A549 (cell line): ENCODE measurements around the gene EFCAB14. TPM values are rescaled to one million over a fixed set of nuclear protein-coding genes. Genes with fewer than 3 reads are reported as not detected.
A peak's percentile ranks its signal among the peaks of the same experiment; 100 is the strongest.
"Not testable (repeated sequence)": the region's sequence is repeated elsewhere in the genome, so short reads cannot be mapped to it uniquely, and the experiment has no call there.

Source experiments
- ATAC-seq, 2 experiments: fragments of 200-7000 bp in 1 of 2; fragments of >200 bp in 1 of 2; cut with Nextera tagmentation in 1 of 2; cut with Tn5 transposase in 1 of 2; 3 replicates each; pipeline versions ENCODE4 v1.8.0 to v1.9.1; 2018 to 2020; ENCODE audit warnings: mild to moderate bottlenecking in 1 of 2, moderate library complexity in 1 of 2
- CTCF ChIA-PET: fragments of 300-600 bp; sonication (Branson Sonifier 250); formaldehyde crosslinking; extraction: SDS; loops from one replicate; lab custom pipeline; 2021; ENCODE audit warnings: antibody characterized with exemption, inconsistent platforms; lab: Yijun Ruan, JAX
- POLR2A ChIA-PET: fragments of 350-600 bp; formaldehyde crosslinking; extraction: SDS; loops from one replicate; lab custom pipeline; 2021; ENCODE audit warnings: antibody characterized with exemption, inconsistent platforms; lab: Yijun Ruan, JAX
- DNase-seq, 2 experiments: peaks; one replicate each; pipeline versions ENCODE4 v3.0.0 to v3.0.0-alpha.2; 2011 to 2016; ENCODE audit warnings: low read depth in 1 of 2, low spot score in 1 of 2
- FAIRE-seq: peaks from 2 replicates; lab custom pipeline; 2011; peaks lifted over from hg19 to GRCh38; lab: Jason Lieb, UNC
- H3K27ac ChIP-seq, 2 experiments: fragments of >200 bp; sonication (Bioruptor Twin); formaldehyde crosslinking; 3 replicates each; pipeline ENCODE4 v1.5.1; 2016 to 2017
- H3K4me1 ChIP-seq: fragments of >200 bp; sonication (Bioruptor Twin); formaldehyde crosslinking; 3 replicates; pipeline ENCODE4 v1.6.1; 2016
- H3K4me2 ChIP-seq: fragments of >200 bp; sonication (Bioruptor Twin); formaldehyde crosslinking; 3 replicates; pipeline ENCODE4 v1.6.1; 2016
- H3K4me3 ChIP-seq: fragments of >200 bp; sonication (Bioruptor Twin); formaldehyde crosslinking; 3 replicates; pipeline ENCODE4 v1.5.1; 2016
- H3K9me3 ChIP-seq: fragments of >200 bp; sonication (Bioruptor Twin); formaldehyde crosslinking; 3 replicates; pipeline ENCODE4 v1.6.1; 2016
- BHLHE40 ChIP-seq: IDR thresholded peaks from 2 replicates; pipeline ENCODE4 v1.6.1; 2012; ENCODE audit warnings: low read depth, low read length, inconsistent platforms
- CEBPB ChIP-seq, 2 experiments: fragments of >200 bp in 1 of 2; sonication (Bioruptor Twin) in 1 of 2; formaldehyde crosslinking in 1 of 2; IDR thresholded peaks; 2 replicates each; pipeline ENCODE4 v1.6.1; 2012 to 2016
- CTCF ChIP-seq: fragments of >200 bp; sonication (Bioruptor Twin); formaldehyde crosslinking; IDR thresholded peaks from 3 replicates; pipeline ENCODE4 v1.5.1; 2016
- EP300 ChIP-seq, 2 experiments: fragments of >200 bp; sonication (Bioruptor Twin); formaldehyde crosslinking; IDR thresholded peaks; 2 replicates in 1 of 2; 3 replicates in 1 of 2; pipeline ENCODE4 v1.6.1; 2016 to 2017
- FOXS1 ChIP-seq: fragments of 250-450 bp; sonication (Bioruptor Pico); IDR thresholded peaks from 2 replicates; pipeline ENCODE4 v1.5.0; 2020; ENCODE audit warnings: mild to moderate bottlenecking, moderate library complexity
- HMGXB4 ChIP-seq: fragments of 250-450 bp; sonication (Bioruptor Pico); IDR thresholded peaks from 2 replicates; pipeline ENCODE4 v1.5.0; 2021; ENCODE audit warnings: mild to moderate bottlenecking, moderate library complexity, borderline replicate concordance
- HOXB13 ChIP-seq: fragments of 250-450 bp; sonication (Bioruptor Pico); IDR thresholded peaks from 2 replicates; pipeline ENCODE4 v1.5.0; 2020; ENCODE audit warnings: low read depth, mild to moderate bottlenecking, moderate library complexity
- JUN ChIP-seq, 2 experiments: fragments of >200 bp; sonication (Bioruptor Twin); formaldehyde crosslinking; IDR thresholded peaks; 2 replicates in 1 of 2; 3 replicates in 1 of 2; pipeline ENCODE4 v1.6.1; 2016 to 2017
- MAFK ChIP-seq: fragments of 450-650 bp; IDR thresholded peaks from 2 replicates; pipeline ENCODE4 v1.6.1; 2014; ENCODE audit not compliant: partially characterized antibody
- RAD21 ChIP-seq, 2 experiments: fragments of >200 bp in 1 of 2; sonication (Bioruptor Twin) in 1 of 2; formaldehyde crosslinking in 1 of 2; IDR thresholded peaks in 1 of 2; conservative IDR thresholded peaks in 1 of 2; 2 replicates in 1 of 2; 3 replicates in 1 of 2; pipeline ENCODE4 v1.6.1; 2012 to 2018; ENCODE audit warnings: inconsistent platforms in 1 of 2
- RCOR1 ChIP-seq: fragments of 150-350 bp; IDR thresholded peaks from 2 replicates; pipeline ENCODE4 v1.6.1; 2014; ENCODE audit warnings: antibody characterized with exemption, low read length, low read depth
- SMC3 ChIP-seq: fragments of >200 bp; sonication (Bioruptor Twin); formaldehyde crosslinking; IDR thresholded peaks from 3 replicates; pipeline ENCODE4 v1.6.1; 2018; ENCODE audit warnings: inconsistent platforms
- TFCP2L1 ChIP-seq: fragments of 250-450 bp; sonication (Bioruptor Pico); IDR thresholded peaks from 2 replicates; pipeline ENCODE4 v1.5.0; 2021; ENCODE audit warnings: mild to moderate bottlenecking
- ZNF302 ChIP-seq: fragments of 250-450 bp; sonication (Bioruptor Pico); IDR thresholded peaks from 2 replicates; pipeline ENCODE4 v1.9.0; 2021; ENCODE audit warnings: inconsistent platforms, mild to moderate bottlenecking, moderate library complexity
- WGBS: methylation state at CpG from one replicate; pipeline ENCODE4 v1.1.6; 2017; ENCODE audit errors: missing lambda C conversion rate; 5-methylcytosine and 5-hydroxymethylcytosine counted together
- polyA plus RNA-seq, 4 experiments: library from polyadenylated mRNA; depleted of rRNA in 3 of 4; stranded (reverse); fragments of >200 nt; fragmentation: RNase III in 1 of 4; extraction: RNeasy Plus Mini Kit Qiagen cat#74134 plus additional on column Dnase treatment in 1 of 4; gene quantifications; 2 replicates in 3 of 4; 3 replicates in 1 of 4; pipeline ENCODE4 v1.2.3, GENCODE V29; 2011 to 2017

EFCAB14 gene
- polyA plus RNA-seq, 2 of the 4 experiments (the other 2 are of a cell fraction) = 18.0 to 41.4 TPM

GRCh38 chr1:46728327-46728873 is 9.5 kb upstream of the EFCAB14 start:
- POLR2A ChIA-PET, ATAC-seq, H3K4me1 ChIP-seq, DNase-seq, H3K9me3 ChIP-seq, H3K4me3 ChIP-seq, FAIRE-seq, H3K4me2 ChIP-seq, H3K27ac ChIP-seq: not testable (repeated sequence)
- CTCF ChIA-PET = interaction anchor here (1.3 to 4.9 kb wide), 2 partner anchors 107 to 195 kb away, joined by 3 to 35 read pairs; no protein-coding TSS in a partner anchor
- WGBS = 4% methylated on average over 3 of the region's 6 CpGs

GRCh38 chr1:46725736-46726108 is 6.8 kb upstream of the EFCAB14 start:
- Histone ChIP-seq H3K4me2 (no peak overlapping the region), H3K9me3 (no peaks in the 10 kb centered on the region; the same call in 2 of the 3 replicates), H3K4me1 (no peaks in the 10 kb centered on the region), H3K4me3 (no peak overlapping the region), H3K27ac (no peak overlapping the region)
- WGBS = 0% methylated on average over 3 of the region's 3 CpGs
- POLR2A ChIA-PET = no interaction called here
- ATAC-seq (no peak), FAIRE-seq (no peak), DNase-seq (no peak)
- TF ChIP-seq TFCP2L1 (CRISPR knock-in tag) = no peak
- TF ChIP-seq HOXB13 (CRISPR knock-in tag) = no peak
- no peak for TF ChIP-seq JUN (IDR thresholded peaks at IDR 0.05)
- TF ChIP-seq HMGXB4 (CRISPR knock-in tag) = no peak
- TF ChIP-seq EP300 (IDR thresholded peaks at IDR 0.05) = no peak
- TF ChIP-seq RCOR1 = no peak
- no peak for TF ChIP-seq CEBPB (IDR thresholded peaks at IDR 0.05)
- no peak for TF ChIP-seq ZNF302 (CRISPR knock-in tag)
- no peak for TF ChIP-seq BHLHE40
- CTCF ChIA-PET = interaction anchor here (0.8 to 4.9 kb wide), 11 partner anchors 10 to 450 kb away, joined by 3 to 35 read pairs (median 4); no protein-coding TSS in a partner anchor

- H3K27ac ChIP-seq = no peak overlapping the region
- no peak for FAIRE-seq
- no peak overlapping the region for H3K4me3 ChIP-seq
- POLR2A ChIA-PET = interaction anchor here (0.5 to 1.0 kb wide), 2 partner anchors 9 to 57 kb away, joined by 3 read pairs; no protein-coding TSS in a partner anchor
- H3K4me1 ChIP-seq = no peaks in the 10 kb centered on the region
- ATAC-seq = peak; percentile 95 to 99
- DNase-seq = peak; percentile 36 to 80
- peak overlapping the region; percentile 54 for H3K4me2 ChIP-seq
- WGBS = 14% methylated on average over 7 of the region's 7 CpGs
- CTCF ChIA-PET = interaction anchor here (0.5 to 4.9 kb wide), 25 partner anchors 10 to 450 kb away, joined by 3 to 35 read pairs (median 4); a partner anchor contains a TSS
- TF ChIP-seq SMC3 (peak; percentile 57), FOXS1 (CRISPR knock-in tag) (no peak), RAD21 (conservative IDR thresholded peaks at IDR 0.05 in 1 of 2, IDR thresholded peaks at IDR 0.05 in 1 of 2) (peak; percentile 69 to 70), MAFK (peak; percentile 93), CTCF (peak; percentile 68)
- no peaks in the 10 kb centered on the region; the same call in 2 of the 3 replicates for H3K9me3 ChIP-seq
Measured at GRCh38 chr1:46724991-46725735, 6.2 kb upstream of the EFCAB14 start.
